SK-N-SH (cell line): ENCODE results near the gene IPO4. TPM values are rescaled to one million over a fixed set of nuclear protein-coding genes. Genes with fewer than 3 reads are reported as not detected.

ENCODE experiments used
- CTCF ChIA-PET: fragments of 300-600, 350-600 bp; formaldehyde crosslinking; extraction: SDS; loops from one replicate; lab custom pipeline; 2021; lab: Yijun Ruan, JAX
- POLR2A ChIA-PET: fragments of 350-600 bp; sonication (Branson Sonifier 250); formaldehyde crosslinking; extraction: SDS; loops from one replicate; lab custom pipeline; 2020; ENCODE audit warnings: antibody characterized with exemption, inconsistent platforms; lab: Yijun Ruan, JAX
- DNase-seq: peaks from one replicate; pipeline ENCODE4 v3.0.0; 2012
- H2AFZ ChIP-seq: fragments of 200-600 bp; sonication (generic); 2 replicates; pipeline ENCODE4 v1.8.1; 2016; ENCODE audit warnings: antibody characterized with exemption, mild to moderate bottlenecking, low read depth
- H3F3A ChIP-seq: fragments of 200-600 bp; sonication (generic); replicated peaks from 2 replicates; pipeline ENCODE3; 2016; ENCODE audit warnings: antibody characterized with exemption, mild to moderate bottlenecking; ENCODE audit not compliant: insufficient read depth
- H3K27ac ChIP-seq, 2 experiments: fragments of 200-500 bp in 1 of 2; fragments of 200-600 bp in 1 of 2; sonication (Bioruptor generic) in 1 of 2; sonication (generic), shearing (Covaris generic) in 1 of 2; 2 replicates each; pipeline versions ENCODE4 v1.5.1 to v1.6.1; 2014 to 2016; ENCODE audit warnings: low read depth in 2 of 2, inconsistent platforms in 1 of 2, low read length in 1 of 2, mild to moderate bottlenecking in 1 of 2, mixed read lengths in 1 of 2
- H3K27me3 ChIP-seq: fragments of 200-600 bp; sonication (generic), shearing (Covaris generic); 2 replicates; pipeline ENCODE4 v1.6.1; 2016; ENCODE audit warnings: mixed run types; ENCODE audit not compliant: insufficient read depth
- H3K36me3 ChIP-seq, 2 experiments: fragments of 200-500 bp in 1 of 2; fragments of 200-600 bp in 1 of 2; sonication (Bioruptor generic) in 1 of 2; sonication (generic) in 1 of 2; replicated peaks in 1 of 2; 2 replicates each; pipeline versions ENCODE3 to v1.5.1; 2014 to 2016; ENCODE audit warnings: low read length in 1 of 2, mild to moderate bottlenecking in 1 of 2; ENCODE audit not compliant: insufficient read depth in 2 of 2, control insufficient read depth in 1 of 2
- H3K4me1 ChIP-seq, 2 experiments: fragments of 200-500 bp in 1 of 2; fragments of 200-600 bp in 1 of 2; sonication (Bioruptor generic) in 1 of 2; sonication (generic), shearing (Covaris generic) in 1 of 2; 2 replicates each; pipeline versions ENCODE4 v1.5.1 to v1.6.1; 2014 to 2016; ENCODE audit warnings: low read depth in 1 of 2, low read length in 1 of 2, mixed run types in 1 of 2; ENCODE audit not compliant: insufficient read depth in 2 of 2, control insufficient read depth in 1 of 2
- H3K4me2 ChIP-seq: fragments of 200-600 bp; sonication (generic), shearing (Covaris generic); 2 replicates; pipeline ENCODE4 v1.6.1; 2017; ENCODE audit warnings: mixed run types
- H3K4me3 ChIP-seq, 2 experiments: fragments of 200-500 bp in 1 of 2; fragments of 200-600 bp in 1 of 2; sonication (Bioruptor generic) in 1 of 2; sonication (generic), shearing (Covaris generic) in 1 of 2; 2 replicates each; pipeline versions ENCODE4 v1.5.1 to v1.8.1; 2014 to 2016; ENCODE audit warnings: low read depth in 2 of 2, inconsistent platforms in 1 of 2, low read length in 1 of 2, mild to moderate bottlenecking in 1 of 2, mixed read lengths in 1 of 2, moderate library complexity in 1 of 2
- H3K79me2 ChIP-seq: fragments of 200-600 bp; sonication (generic); 2 replicates; pipeline ENCODE4 v1.8.1; 2017; ENCODE audit warnings: mild to moderate bottlenecking; ENCODE audit not compliant: insufficient read depth
- H3K9ac ChIP-seq: fragments of 200-600 bp; sonication (generic); 2 replicates; pipeline ENCODE4 v1.6.1; 2017; ENCODE audit warnings: mixed run types
- H3K9me2 ChIP-seq: fragments of 200-600 bp; sonication (generic); 2 replicates; pipeline ENCODE4 v1.6.1; 2017; ENCODE audit warnings: mixed run types
- H3K9me3 ChIP-seq: fragments of 200-600 bp; sonication (generic); 2 replicates; pipeline ENCODE4 v1.6.1; 2017; ENCODE audit warnings: mixed run types, mild to moderate bottlenecking, moderate library complexity
- H4K20me1 ChIP-seq: fragments of 200-600 bp; sonication (generic); 2 replicates; pipeline ENCODE4 v1.6.1; 2017; ENCODE audit warnings: mild to moderate bottlenecking, mixed run types; ENCODE audit not compliant: insufficient read depth
- ELF1 ChIP-seq: IDR thresholded peaks from 2 replicates; pipeline ENCODE4 v1.4.0; 2012
- EP300 ChIP-seq, 2 experiments: IDR thresholded peaks; 2 replicates each; pipeline versions ENCODE4 v1.4.0 to v1.6.1; 2012; ENCODE audit warnings: borderline replicate concordance in 1 of 2, low read depth in 1 of 2, low read length in 1 of 2
- FOSL2 ChIP-seq: IDR thresholded peaks from 2 replicates; pipeline ENCODE4 v1.4.0; 2012; ENCODE audit warnings: low read depth, mild to moderate bottlenecking, moderate library complexity, borderline replicate concordance
- GABPA ChIP-seq: IDR thresholded peaks from 2 replicates; pipeline ENCODE4 v1.4.0; 2012; ENCODE audit warnings: low read depth, mild to moderate bottlenecking
- IRF3 ChIP-seq: fragments of 150-350 bp; IDR thresholded peaks from 2 replicates; pipeline ENCODE4 v1.6.1; 2016; ENCODE audit warnings: mild to moderate bottlenecking, low read depth, low read length
- MAX ChIP-seq: IDR thresholded peaks from 2 replicates; pipeline ENCODE4 v1.4.0; 2012; ENCODE audit warnings: low read depth
- MEF2A ChIP-seq: IDR thresholded peaks from 2 replicates; pipeline ENCODE4 v1.4.0; 2012; ENCODE audit warnings: low read depth, borderline replicate concordance
- MXI1 ChIP-seq: IDR thresholded peaks from 2 replicates; pipeline ENCODE4 v1.6.1; 2012; ENCODE audit warnings: mild to moderate bottlenecking, low read depth, low read length, improper control_type of control experiment
- NFIC ChIP-seq: IDR thresholded peaks from 2 replicates; pipeline ENCODE4 v1.4.0; 2012; ENCODE audit warnings: borderline replicate concordance
- NRF1 ChIP-seq: IDR thresholded peaks from 2 replicates; pipeline ENCODE4 v1.6.1; 2012; ENCODE audit warnings: low read depth, mild to moderate bottlenecking, low read length
- RAD21 ChIP-seq: IDR thresholded peaks from 2 replicates; pipeline ENCODE4 v1.6.1; 2012; ENCODE audit warnings: mild to moderate bottlenecking, low read length
- RCOR1 ChIP-seq: fragments of 150-350 bp; IDR thresholded peaks from 2 replicates; pipeline ENCODE4 v1.6.1; 2017; ENCODE audit warnings: antibody characterized with exemption, low read length
- SMC3 ChIP-seq: IDR thresholded peaks from 2 replicates; pipeline ENCODE4 v1.6.1; 2012; ENCODE audit warnings: low read depth, low read length, improper control_type of control experiment
- TCF12 ChIP-seq: IDR thresholded peaks from 2 replicates; pipeline ENCODE4 v1.4.0; 2012
- TEAD4 ChIP-seq: IDR thresholded peaks from 2 replicates; pipeline ENCODE4 v1.4.0; 2012; ENCODE audit warnings: mild to moderate bottlenecking, borderline replicate concordance; ENCODE audit not compliant: insufficient read depth
- USF1 ChIP-seq: IDR thresholded peaks from 2 replicates; pipeline ENCODE4 v1.4.0; 2012; ENCODE audit warnings: low read depth, borderline replicate concordance
- USF2 ChIP-seq: fragments of 150-350 bp; IDR thresholded peaks from 2 replicates; pipeline ENCODE4 v1.6.1; 2017; ENCODE audit warnings: antibody characterized with exemption, low read length, low read depth, borderline replicate concordance
- ZBTB33 ChIP-seq: IDR thresholded peaks from 2 replicates; pipeline ENCODE4 v1.4.0; 2012; ENCODE audit warnings: low read depth, borderline replicate concordance
- WGBS: methylation state at CpG from one replicate; pipeline ENCODE4 v1.1.6; 2017; ENCODE audit warnings: low lambda C conversion rate; 5-methylcytosine and 5-hydroxymethylcytosine counted together
- polyA plus RNA-seq, 3 experiments: library from polyadenylated mRNA; depleted of rRNA; stranded (reverse); fragments of >200 nt; gene quantifications; 2 replicates each; pipeline ENCODE4 v1.2.3, GENCODE V29; 2012

IPO4 gene
- polyA plus RNA-seq, 1 of the 3 experiments (the other 2 are of a cell fraction): 61.3 TPM

- CTCF ChIA-PET: interaction anchor here (1.2 to 3.5 kb wide), 15 partner anchors 8 to 858 kb away, joined by 3 to 38 read pairs (median 16); partner anchors contain the start of genes DCAF11, NRL, PSME1 and PSME2
- no peak for DNase-seq
Observed at GRCh38 chr14:24162093-24162492, 26.5 kb downstream of the IPO4 start.

More at GRCh38 chr14:24162093-24162492, 26.5 kb downstream of the IPO4 start:
- Histone ChIP-seq H3K27me3 (no peaks in the 10 kb centered on the region), H3K9ac (peak overlapping the region; percentile 79), H3K9me3 (no peaks in the 10 kb centered on the region), H3K9me2 (no peaks in the 10 kb centered on the region), H3K79me2 (peaks cover 23% of the 10 kb centered on the region), H3K4me2 (peak overlapping the region; percentile 97), H3K27ac (peak overlapping the region in 1 of 2 experiments; percentile 96; a peak in 2 of 4 replicates), H3F3A (peaks cover 17% of the 10 kb centered on the region), H3K4me1 (peaks cover 4 to 22% of the 10 kb centered on the region in 2 experiments; a peak in 1 of 4 replicates), H4K20me1 (peaks cover 4% of the 10 kb centered on the region; the same call in 1 of the 2 replicates), H3K36me3 (peaks cover 26 to 59% of the 10 kb centered on the region in 2 experiments), H3K4me3 (peak overlapping the region; percentile 75 to 77), H2AFZ (no peak overlapping the region)
- 83% methylated on average over 8 of the region's 8 CpGs for WGBS
- POLR2A ChIA-PET: interaction anchor here (0.9 to 5.2 kb wide), 9 partner anchors 9 to 110 kb away, joined by 3 to 50 read pairs (median 5); partner anchors contain the start of genes CARMIL3, DCAF11, NRL and PSME1
- TF ChIP-seq RAD21 (no peak), GABPA (no peak), NRF1 (no peak), TCF12 (no peak), MEF2A (no peak), NFIC (no peak), FOSL2 (no peak), ELF1 (no peak), USF2 (no peak), SMC3 (no peak), MXI1 (no peak), MAX (no peak), RCOR1 (no peak), IRF3 (no peak), EP300 (IDR thresholded peaks at IDR 0.05; ENCODE audit: borderline replicate concordance in 1 of 2, low read depth in 1 of 2, low read length in 1 of 2) (no peak), TEAD4 (no peak), ZBTB33 (no peak), USF1 (no peak)
